SJSA1 (cell line): ENCODE data around the gene OLFML1. TPM values are rescaled to one million over a fixed set of nuclear protein-coding genes. Genes with fewer than 3 reads are reported as not detected.

Experiments used
- DNase-seq, 2 experiments: peaks; one replicate each; pipeline ENCODE4 v3.0.0-alpha.2; 2015 to 2020; ENCODE audit warnings: low spot score in 2 of 2, low read depth in 1 of 2
- H3K27ac ChIP-seq: fragments of 250-450 bp; sonication (Bioruptor Pico); 2 replicates; pipeline ENCODE4 v1.5.1; 2020; ENCODE audit warnings: mild to moderate bottlenecking, moderate library complexity
- H3K27me3 ChIP-seq: fragments of 250-450 bp; sonication (Bioruptor Pico); replicated peaks from 2 replicates; pipeline ENCODE4 v1.5.1; 2020; ENCODE audit warnings: mild to moderate bottlenecking, moderate library complexity
- H3K36me3 ChIP-seq: fragments of 250-450 bp; sonication (Bioruptor Pico); 2 replicates; pipeline ENCODE4 v1.5.1; 2020; ENCODE audit warnings: mild to moderate bottlenecking
- H3K4me1 ChIP-seq: fragments of 250-450 bp; sonication (Bioruptor Pico); replicated peaks from 2 replicates; pipeline ENCODE4 v1.6.1; 2021; ENCODE audit warnings: mild to moderate bottlenecking
- H3K4me3 ChIP-seq: fragments of 250-450 bp; sonication (Bioruptor Pico); 2 replicates; pipeline ENCODE4 v1.5.1; 2020; ENCODE audit warnings: mild to moderate bottlenecking
- H3K9me3 ChIP-seq: fragments of 250-450 bp; sonication (Bioruptor Pico); replicated peaks from 2 replicates; pipeline ENCODE4 v1.5.1; 2020; ENCODE audit warnings: mild to moderate bottlenecking
- total RNA-seq: library from RNA; depleted of rRNA; stranded (reverse); fragments of >200 nt; shearing (Covaris generic); gene quantifications from 2 replicates; pipeline ENCODE4 v1.2.3, GENCODE V29; 2014

The OLFML1 gene
- total RNA-seq, 1 experiment from 2014 or later, result 1.1 TPM

GRCh38 chr11:7538031-7538430 lies 52.7 kb downstream of the OLFML1 start:
- H3K36me3 ChIP-seq, result no peaks in the 10 kb centered on the region
- no peaks in the 10 kb centered on the region for H3K4me1 ChIP-seq
- H3K9me3 ChIP-seq, result no peaks in the 10 kb centered on the region
- DNase-seq, result no peak
- H3K4me3 ChIP-seq, result no peak overlapping the region
- H3K27me3 ChIP-seq, result no peaks in the 10 kb centered on the region
- no peak overlapping the region for H3K27ac ChIP-seq

- Histone ChIP-seq H3K4me1 (no peaks in the 10 kb centered on the region), H3K36me3 (no peaks in the 10 kb centered on the region), H3K9me3 (no peaks in the 10 kb centered on the region), H3K27me3 (no peaks in the 10 kb centered on the region), H3K4me3 (no peak overlapping the region), H3K27ac (no peak overlapping the region)
- DNase-seq, result no peak
Measured at GRCh38 chr11:7538466-7539454, 53.5 kb downstream of the OLFML1 start.

- H3K9me3 ChIP-seq, result no peaks in the 10 kb centered on the region
- H3K27ac ChIP-seq, result no peak overlapping the region
- H3K27me3 ChIP-seq, result no peaks in the 10 kb centered on the region
- no peak overlapping the region for H3K4me3 ChIP-seq
- no peaks in the 10 kb centered on the region for H3K36me3 ChIP-seq
- no peaks in the 10 kb centered on the region for H3K4me1 ChIP-seq
- DNase-seq, result no peak
Measured at GRCh38 chr11:7540830-7541555, 55.7 kb downstream of the OLFML1 start.

- no peak for DNase-seq
- no peaks in the 10 kb centered on the region for H3K4me1 ChIP-seq
- H3K27ac ChIP-seq, result no peak overlapping the region
- H3K36me3 ChIP-seq, result no peaks in the 10 kb centered on the region
- H3K4me3 ChIP-seq, result no peak overlapping the region
- no peaks in the 10 kb centered on the region for H3K27me3 ChIP-seq
- H3K9me3 ChIP-seq, result no peaks in the 10 kb centered on the region
Measured at GRCh38 chr11:7543302-7543701, 58.0 kb downstream of the OLFML1 start.

GRCh38 chr11:7544021-7544420 lies 58.7 kb downstream of the OLFML1 start:
- no peaks in the 10 kb centered on the region for H3K36me3 ChIP-seq
- no peaks in the 10 kb centered on the region for H3K4me1 ChIP-seq
- no peaks in the 10 kb centered on the region for H3K9me3 ChIP-seq
- no peak overlapping the region for H3K27ac ChIP-seq
- H3K27me3 ChIP-seq, result no peaks in the 10 kb centered on the region
- H3K4me3 ChIP-seq, result no peak overlapping the region
- DNase-seq, result no peak

GRCh38 chr11:7545611-7546010 lies 60.3 kb downstream of the OLFML1 start:
- no peaks in the 10 kb centered on the region for H3K4me1 ChIP-seq
- no peak for DNase-seq
- H3K9me3 ChIP-seq, result no peaks in the 10 kb centered on the region
- no peak overlapping the region for H3K4me3 ChIP-seq
- H3K27ac ChIP-seq, result no peak overlapping the region
- no peaks in the 10 kb centered on the region for H3K27me3 ChIP-seq
- no peaks in the 10 kb centered on the region for H3K36me3 ChIP-seq

GRCh38 chr11:7546324-7546791 lies 61.1 kb downstream of the OLFML1 start:
- Histone ChIP-seq H3K36me3 (no peaks in the 10 kb centered on the region), H3K27me3 (no peaks in the 10 kb centered on the region), H3K4me1 (peaks cover 4% of the 10 kb centered on the region), H3K27ac (no peak overlapping the region), H3K9me3 (no peaks in the 10 kb centered on the region), H3K4me3 (no peak overlapping the region)
- no peak for DNase-seq

- Histone ChIP-seq H3K4me3 (no peak overlapping the region), H3K9me3 (no peaks in the 10 kb centered on the region), H3K4me1 (peaks cover 17% of the 10 kb centered on the region), H3K27me3 (no peaks in the 10 kb centered on the region), H3K36me3 (no peaks in the 10 kb centered on the region), H3K27ac (no peak overlapping the region)
- no peak for DNase-seq
Measured at GRCh38 chr11:7547687-7548086, 62.4 kb downstream of the OLFML1 start.

- Histone ChIP-seq H3K4me3 (no peak overlapping the region), H3K9me3 (no peaks in the 10 kb centered on the region), H3K27ac (no peak overlapping the region), H3K4me1 (peaks cover 24% of the 10 kb centered on the region), H3K36me3 (no peaks in the 10 kb centered on the region), H3K27me3 (no peaks in the 10 kb centered on the region)
- DNase-seq, result no peak
Measured at GRCh38 chr11:7548659-7549274, 63.5 kb downstream of the OLFML1 start.

- Histone ChIP-seq H3K9me3 (no peaks in the 10 kb centered on the region), H3K27ac (no peak overlapping the region), H3K36me3 (no peaks in the 10 kb centered on the region)
Measured at GRCh38 chr11:7549681-7550080, 64.4 kb downstream of the OLFML1 start.

GRCh38 chr11:7551571-7551970 lies 66.3 kb downstream of the OLFML1 start:
- peak overlapping the region; percentile 68 for H3K27ac ChIP-seq
- H3K4me3 ChIP-seq, result no peak overlapping the region

More at GRCh38 chr11:7549681-7550080, 64.4 kb downstream of the OLFML1 start:
- Histone ChIP-seq H3K27me3 (no peaks in the 10 kb centered on the region), H3K4me1 (peaks cover 33% of the 10 kb centered on the region), H3K4me3 (no peak overlapping the region)
- no peak for DNase-seq

GRCh38 chr11:7552666-7553065 lies 67.4 kb downstream of the OLFML1 start:
- no peak overlapping the region for H3K27ac ChIP-seq
- DNase-seq, result no peak
- no peaks in the 10 kb centered on the region for H3K9me3 ChIP-seq
- H3K27me3 ChIP-seq, result no peaks in the 10 kb centered on the region
- H3K4me3 ChIP-seq, result no peak overlapping the region
- H3K36me3 ChIP-seq, result no peaks in the 10 kb centered on the region
- peaks cover 38% of the 10 kb centered on the region for H3K4me1 ChIP-seq

More at GRCh38 chr11:7551571-7551970, 66.3 kb downstream of the OLFML1 start:
- DNase-seq, result peak in 1 of 2 experiments; percentile 43
- Histone ChIP-seq H3K4me1 (peaks cover 38% of the 10 kb centered on the region), H3K36me3 (no peaks in the 10 kb centered on the region), H3K9me3 (no peaks in the 10 kb centered on the region), H3K27me3 (no peaks in the 10 kb centered on the region)

- H3K4me3 ChIP-seq, result no peak overlapping the region
- H3K36me3 ChIP-seq, result no peaks in the 10 kb centered on the region
- H3K4me1 ChIP-seq, result peaks cover 38% of the 10 kb centered on the region
- DNase-seq, result no peak
- H3K27me3 ChIP-seq, result no peaks in the 10 kb centered on the region
- H3K9me3 ChIP-seq, result no peaks in the 10 kb centered on the region
- no peak overlapping the region for H3K27ac ChIP-seq
Measured at GRCh38 chr11:7555052-7555699, 69.9 kb downstream of the OLFML1 start.
